ENCODE measurements around the gene MROH8.
"Not testable (repeated sequence)": the region's sequence is repeated elsewhere in the genome, so short reads cannot be mapped to it uniquely, and the experiment has no call there.

MROH8 gene

GRCh38 chr20:37152284-37152683 lies 27.1 kb downstream of the MROH8 start:
- no peak overlapping the region for H3K9ac ChIP-seq (ENCODE audit: low read depth, low read length)
- no peak overlapping the region for H3K27ac ChIP-seq (ENCODE audit: low read depth, low read length)
- 93% methylated on average over 7 of the region's 7 CpGs for WGBS

GRCh38 chr20:37151529-37151928 lies 27.8 kb downstream of the MROH8 start:
- no peak overlapping the region for H3K9ac ChIP-seq (ENCODE audit: low read depth, low read length)
- H3K4me1 ChIP-seq (ENCODE audit: insufficient read depth, low read length): no peaks in the 10 kb centered on the region
- H3K36me3 ChIP-seq (ENCODE audit: insufficient read depth, low read length): no peaks in the 10 kb centered on the region
- no peak overlapping the region for H3K4me3 ChIP-seq (ENCODE audit: low read length)
- no peak overlapping the region for H3K27ac ChIP-seq (ENCODE audit: low read depth, low read length)
- 0 out of 2 replicates have a peak, but pooled peaks cover 3% of the 10 kb centered on the region for H3K9me3 ChIP-seq (ENCODE audit: insufficient read depth, low read depth, low read length)
- H3K27me3 ChIP-seq (ENCODE audit: insufficient read depth, low read length): no peaks in the 10 kb centered on the region
- WGBS: 86% methylated on average over 3 of the region's 4 CpGs

More at GRCh38 chr20:37152284-37152683, 27.1 kb downstream of the MROH8 start:
- Histone ChIP-seq H3K4me1 (ENCODE audit: insufficient read depth, low read length) (no peaks in the 10 kb centered on the region), H3K27me3 (ENCODE audit: insufficient read depth, low read length) (no peaks in the 10 kb centered on the region), H3K9me3 (ENCODE audit: insufficient read depth, low read depth, low read length) (0 out of 2 replicates have a peak, but pooled peaks cover 3% of the 10 kb centered on the region), H3K4me3 (ENCODE audit: low read length) (no peak overlapping the region), H3K36me3 (ENCODE audit: insufficient read depth, low read length) (no peaks in the 10 kb centered on the region)

- not testable (repeated sequence) for H3K36me3 ChIP-seq (ENCODE audit: insufficient read depth, low read length); H3K9me3 ChIP-seq (ENCODE audit: insufficient read depth, low read depth, low read length); H3K27ac ChIP-seq (ENCODE audit: low read depth, low read length); H3K27me3 ChIP-seq (ENCODE audit: insufficient read depth, low read length); H3K9ac ChIP-seq (ENCODE audit: low read depth, low read length); H3K4me1 ChIP-seq (ENCODE audit: insufficient read depth, low read length); H3K4me3 ChIP-seq (ENCODE audit: low read length)
- 98% methylated on average over 33 of the region's 33 CpGs for WGBS
Observed at GRCh38 chr20:37150864-37151263, 28.5 kb downstream of the MROH8 start.

GRCh38 chr20:37147250-37147649 lies 32.1 kb downstream of the MROH8 start:
- Histone ChIP-seq H3K27me3 (ENCODE audit: insufficient read depth, low read length) (no peaks in the 10 kb centered on the region), H3K4me3 (ENCODE audit: low read length) (no peak overlapping the region), H3K9me3 (ENCODE audit: insufficient read depth, low read depth, low read length) (0 out of 2 replicates have a peak, but pooled peaks cover 3% of the 10 kb centered on the region), H3K36me3 (ENCODE audit: insufficient read depth, low read length) (no peaks in the 10 kb centered on the region), H3K27ac (ENCODE audit: low read depth, low read length) (no peak overlapping the region), H3K4me1 (ENCODE audit: insufficient read depth, low read length) (no peaks in the 10 kb centered on the region), H3K9ac (ENCODE audit: low read depth, low read length) (no peak overlapping the region)
- WGBS: over 99% methylated on average over 5 of the region's 6 CpGs

GRCh38 chr20:37144856-37145404 lies 34.4 kb downstream of the MROH8 start:
- no peaks in the 10 kb centered on the region for H3K36me3 ChIP-seq (ENCODE audit: insufficient read depth, low read length)
- no peak overlapping the region for H3K27ac ChIP-seq (ENCODE audit: low read depth, low read length)
- 92% methylated on average over 8 of the region's 8 CpGs for WGBS
- no peaks in the 10 kb centered on the region for H3K27me3 ChIP-seq (ENCODE audit: insufficient read depth, low read length)
- no peaks in the 10 kb centered on the region for H3K9me3 ChIP-seq (ENCODE audit: insufficient read depth, low read depth, low read length)
- H3K4me1 ChIP-seq (ENCODE audit: insufficient read depth, low read length): no peaks in the 10 kb centered on the region
- no peak overlapping the region for H3K9ac ChIP-seq (ENCODE audit: low read depth, low read length)
- no peak overlapping the region for H3K4me3 ChIP-seq (ENCODE audit: low read length)

GRCh38 chr20:37142708-37143107 lies 36.6 kb downstream of the MROH8 start:
- Histone ChIP-seq H3K9ac (ENCODE audit: low read depth, low read length) (no peak overlapping the region), H3K27ac (ENCODE audit: low read depth, low read length) (no peak overlapping the region), H3K4me1 (ENCODE audit: insufficient read depth, low read length) (no peaks in the 10 kb centered on the region), H3K9me3 (ENCODE audit: insufficient read depth, low read depth, low read length) (no peaks in the 10 kb centered on the region), H3K27me3 (ENCODE audit: insufficient read depth, low read length) (no peaks in the 10 kb centered on the region), H3K36me3 (ENCODE audit: insufficient read depth, low read length) (no peaks in the 10 kb centered on the region), H3K4me3 (ENCODE audit: low read length) (no peak overlapping the region)
- 100% methylated on average over 1 of the region's 3 CpGs for WGBS

GRCh38 chr20:37137547-37137946 lies 41.8 kb downstream of the MROH8 start:
- no peaks in the 10 kb centered on the region for H3K27me3 ChIP-seq (ENCODE audit: insufficient read depth, low read length)
- H3K27ac ChIP-seq (ENCODE audit: low read depth, low read length): no peak overlapping the region
- H3K36me3 ChIP-seq (ENCODE audit: insufficient read depth, low read length): no peaks in the 10 kb centered on the region
- no peak overlapping the region for H3K4me3 ChIP-seq (ENCODE audit: low read length)
- no peaks in the 10 kb centered on the region for H3K4me1 ChIP-seq (ENCODE audit: insufficient read depth, low read length)
- H3K9ac ChIP-seq (ENCODE audit: low read depth, low read length): no peak overlapping the region
- H3K9me3 ChIP-seq (ENCODE audit: insufficient read depth, low read depth, low read length): no peaks in the 10 kb centered on the region
- WGBS: 91% methylated on average over 4 of the region's 4 CpGs

GRCh38 chr20:37133952-37134351 lies 45.4 kb downstream of the MROH8 start:
- H3K9me3 ChIP-seq (ENCODE audit: insufficient read depth, low read depth, low read length): no peaks in the 10 kb centered on the region
- WGBS: 91% methylated on average over 2 of the region's 2 CpGs
- no peaks in the 10 kb centered on the region for H3K27me3 ChIP-seq (ENCODE audit: insufficient read depth, low read length)
- H3K4me1 ChIP-seq (ENCODE audit: insufficient read depth, low read length): no peaks in the 10 kb centered on the region
- no peak overlapping the region for H3K4me3 ChIP-seq (ENCODE audit: low read length)
- H3K27ac ChIP-seq (ENCODE audit: low read depth, low read length): no peak overlapping the region
- no peaks in the 10 kb centered on the region for H3K36me3 ChIP-seq (ENCODE audit: insufficient read depth, low read length)
- no peak overlapping the region for H3K9ac ChIP-seq (ENCODE audit: low read depth, low read length)

- Histone ChIP-seq H3K27ac (ENCODE audit: low read depth, low read length) (no peak overlapping the region), H3K4me1 (ENCODE audit: insufficient read depth, low read length) (no peaks in the 10 kb centered on the region), H3K9me3 (ENCODE audit: insufficient read depth, low read depth, low read length) (no peaks in the 10 kb centered on the region), H3K27me3 (ENCODE audit: insufficient read depth, low read length) (no peaks in the 10 kb centered on the region), H3K9ac (ENCODE audit: low read depth, low read length) (no peak overlapping the region), H3K4me3 (ENCODE audit: low read length) (no peak overlapping the region), H3K36me3 (ENCODE audit: insufficient read depth, low read length) (no peaks in the 10 kb centered on the region)
- 94% methylated on average over 3 of the region's 3 CpGs for WGBS
Observed at GRCh38 chr20:37131486-37131885, 47.9 kb downstream of the MROH8 start.

GRCh38 chr20:37128803-37129202 lies 50.5 kb downstream of the MROH8 start:
- H3K9me3 ChIP-seq (ENCODE audit: insufficient read depth, low read depth, low read length): 0 out of 2 replicates have a peak, but pooled peaks cover 5% of the 10 kb centered on the region
- H3K9ac ChIP-seq (ENCODE audit: low read depth, low read length): no peak overlapping the region
- WGBS: 88% methylated on average over 3 of the region's 3 CpGs
- no peaks in the 10 kb centered on the region for H3K36me3 ChIP-seq (ENCODE audit: insufficient read depth, low read length)
- H3K27me3 ChIP-seq (ENCODE audit: insufficient read depth, low read length): no peaks in the 10 kb centered on the region
- no peak overlapping the region for H3K4me3 ChIP-seq (ENCODE audit: low read length)
- H3K4me1 ChIP-seq (ENCODE audit: insufficient read depth, low read length): no peaks in the 10 kb centered on the region
- H3K27ac ChIP-seq (ENCODE audit: low read depth, low read length): no peak overlapping the region

- H3K9me3 ChIP-seq (ENCODE audit: insufficient read depth, low read depth, low read length); H3K27me3 ChIP-seq (ENCODE audit: insufficient read depth, low read length); H3K9ac ChIP-seq (ENCODE audit: low read depth, low read length); H3K27ac ChIP-seq (ENCODE audit: low read depth, low read length); H3K4me3 ChIP-seq (ENCODE audit: low read length); H3K4me1 ChIP-seq (ENCODE audit: insufficient read depth, low read length); H3K36me3 ChIP-seq (ENCODE audit: insufficient read depth, low read length): not testable (repeated sequence)
- WGBS: 95% methylated on average over 14 of the region's 30 CpGs
Observed at GRCh38 chr20:37126290-37126689, 53.1 kb downstream of the MROH8 start.

GRCh38 chr20:37123441-37123840 lies 55.9 kb downstream of the MROH8 start:
- no peak overlapping the region for H3K27ac ChIP-seq (ENCODE audit: low read depth, low read length)
- no peak overlapping the region for H3K9ac ChIP-seq (ENCODE audit: low read depth, low read length)
- H3K9me3 ChIP-seq (ENCODE audit: insufficient read depth, low read depth, low read length): 0 out of 2 replicates have a peak, but pooled peaks cover 5% of the 10 kb centered on the region
- H3K36me3 ChIP-seq (ENCODE audit: insufficient read depth, low read length): no peaks in the 10 kb centered on the region
- H3K4me1 ChIP-seq (ENCODE audit: insufficient read depth, low read length): no peaks in the 10 kb centered on the region
- H3K4me3 ChIP-seq (ENCODE audit: low read length): no peak overlapping the region
- 91% methylated on average over 6 of the region's 6 CpGs for WGBS
- no peaks in the 10 kb centered on the region for H3K27me3 ChIP-seq (ENCODE audit: insufficient read depth, low read length)
